HUES6 (cell line): ENCODE measurements around the gene KCNAB1.

Source experiments
- H3K27ac ChIP-seq: 2 replicates; pipeline ENCODE4 v1.7.0; 2013; ENCODE audit warnings: low read depth, mild to moderate bottlenecking, low read length, inconsistent platforms
- H3K27me3 ChIP-seq: 2 replicates; pipeline ENCODE4 v1.6.1; 2013; ENCODE audit warnings: low read length; ENCODE audit not compliant: control insufficient read depth, insufficient read depth
- H3K36me3 ChIP-seq: 2 replicates; pipeline ENCODE4 v1.6.1; 2013; ENCODE audit warnings: low read length; ENCODE audit not compliant: control insufficient read depth, insufficient read depth
- H3K4me1 ChIP-seq: 2 replicates; pipeline ENCODE4 v1.6.1; 2013; ENCODE audit warnings: low read length; ENCODE audit not compliant: control insufficient read depth, insufficient read depth
- H3K4me3 ChIP-seq: 2 replicates; pipeline ENCODE4 v1.5.1; 2013; ENCODE audit warnings: low read depth, low read length
- H3K9ac ChIP-seq: one replicate; pipeline ENCODE4 v1.6.1; 2013; ENCODE audit warnings: mild to moderate bottlenecking, low read length
- H3K9me3 ChIP-seq: 2 replicates; pipeline ENCODE4 v1.6.1; 2013; ENCODE audit warnings: low read depth, low read length; ENCODE audit not compliant: control insufficient read depth, insufficient read depth

The KCNAB1 gene

DNA sequence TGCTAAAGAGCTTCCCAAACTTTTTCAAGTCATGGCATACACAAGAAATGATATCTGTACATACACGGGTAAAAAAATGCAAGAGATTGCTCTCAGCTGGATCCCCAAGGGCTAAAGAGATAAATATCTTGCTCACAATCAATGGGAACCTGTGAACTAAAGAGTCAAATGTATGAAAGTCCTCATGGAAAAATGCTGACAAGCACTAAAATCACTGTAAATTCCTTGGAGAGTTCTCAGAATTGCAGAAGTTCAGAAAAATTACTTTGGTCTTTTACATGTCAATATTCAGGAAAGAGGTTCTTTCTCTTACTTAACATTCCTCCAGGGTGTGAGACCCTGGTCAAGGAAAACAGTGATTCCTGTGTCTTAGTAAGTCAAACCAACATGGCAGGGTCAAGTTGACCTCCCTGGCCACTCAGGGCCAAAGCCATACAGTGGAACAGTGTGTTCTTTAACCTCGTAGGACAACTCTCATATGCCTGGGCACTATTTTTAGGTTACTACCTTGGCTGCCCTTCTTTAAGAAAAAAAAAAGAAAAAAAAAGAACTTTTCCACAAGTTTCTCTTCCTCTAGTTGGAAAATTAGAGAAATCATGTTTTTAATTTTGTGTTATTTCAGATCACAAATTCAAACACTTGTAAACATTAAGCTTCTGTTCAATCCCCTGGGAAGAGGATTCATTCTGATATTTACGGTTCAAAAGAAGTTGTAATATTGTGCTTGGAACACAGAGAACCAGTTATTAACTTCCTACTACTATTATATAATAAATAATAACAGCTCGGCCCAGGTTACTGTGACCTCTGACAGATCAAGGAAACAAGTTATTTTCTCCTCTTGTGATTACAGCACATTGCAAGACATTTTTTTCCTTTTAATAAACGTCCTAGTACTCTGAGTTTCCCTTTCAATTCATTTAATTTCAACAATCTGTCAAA, 422.0 kb downstream of the KCNAB1 start:
- H3K9me3 ChIP-seq, result no peaks in the 10 kb centered on the region
- H3K36me3 ChIP-seq, result peaks cover 79% of the 10 kb centered on the region
- no peak overlapping the region for H3K9ac ChIP-seq
- no peak overlapping the region for H3K27ac ChIP-seq
- no peak overlapping the region for H3K4me3 ChIP-seq
- no peaks in the 10 kb centered on the region for H3K27me3 ChIP-seq
- no peaks in the 10 kb centered on the region for H3K4me1 ChIP-seq

DNA sequence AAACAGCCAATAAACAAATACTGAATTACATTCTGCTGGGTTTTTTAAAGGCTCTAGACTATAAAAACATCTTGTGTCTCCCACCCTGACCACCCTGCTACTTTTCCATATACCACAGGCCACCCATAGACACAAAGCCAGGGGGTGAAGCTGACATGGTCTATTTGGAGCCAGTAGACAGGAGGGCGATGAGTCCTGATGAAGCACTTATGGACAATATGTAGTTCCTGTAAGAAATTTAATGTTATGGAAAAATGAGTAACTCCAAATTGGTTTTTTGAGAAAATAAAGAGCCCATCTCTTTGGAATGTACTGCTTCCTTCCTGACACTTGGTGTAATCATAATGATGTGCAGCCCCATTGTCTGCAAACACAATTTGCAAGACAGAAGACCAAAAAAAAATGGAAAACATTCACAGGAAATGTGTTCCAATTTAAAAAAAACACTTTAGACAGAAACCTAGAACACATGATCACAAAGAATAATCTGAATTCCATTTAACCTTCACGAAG, 422.7 kb downstream of the KCNAB1 start:
- no peak overlapping the region for H3K9ac ChIP-seq
- no peaks in the 10 kb centered on the region for H3K27me3 ChIP-seq
- no peaks in the 10 kb centered on the region for H3K9me3 ChIP-seq
- H3K27ac ChIP-seq, result no peak overlapping the region
- no peaks in the 10 kb centered on the region for H3K4me1 ChIP-seq
- H3K36me3 ChIP-seq, result peaks cover 84% of the 10 kb centered on the region
- no peak overlapping the region for H3K4me3 ChIP-seq

DNA sequence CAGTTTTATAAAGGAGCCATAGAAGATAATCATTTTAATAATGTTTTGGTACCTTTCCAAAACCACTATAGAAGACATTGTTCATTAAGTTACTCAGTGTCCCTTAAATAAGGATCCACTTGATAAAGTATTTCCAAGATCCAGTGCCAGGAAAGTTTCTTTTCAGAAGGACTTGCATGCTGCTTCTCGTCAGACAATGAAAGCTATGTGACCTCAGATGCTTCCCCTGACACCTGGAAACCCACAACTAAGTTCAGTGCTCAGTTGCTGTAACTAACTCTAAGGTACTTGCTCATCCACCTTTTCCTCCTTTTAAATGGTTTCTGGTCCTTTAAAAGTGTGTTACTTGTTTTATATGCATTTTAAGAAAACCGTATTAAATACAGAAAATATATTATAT, 427.3 kb downstream of the KCNAB1 start:
- Histone ChIP-seq H3K9me3 (no peaks in the 10 kb centered on the region), H3K36me3 (peaks cover 99% of the 10 kb centered on the region), H3K27ac (no peak overlapping the region), H3K27me3 (no peaks in the 10 kb centered on the region), H3K9ac (no peak overlapping the region), H3K4me1 (0 out of 2 replicates have a peak, but pooled peaks cover under 1% of the 10 kb centered on the region), H3K4me3 (no peak overlapping the region)

DNA sequence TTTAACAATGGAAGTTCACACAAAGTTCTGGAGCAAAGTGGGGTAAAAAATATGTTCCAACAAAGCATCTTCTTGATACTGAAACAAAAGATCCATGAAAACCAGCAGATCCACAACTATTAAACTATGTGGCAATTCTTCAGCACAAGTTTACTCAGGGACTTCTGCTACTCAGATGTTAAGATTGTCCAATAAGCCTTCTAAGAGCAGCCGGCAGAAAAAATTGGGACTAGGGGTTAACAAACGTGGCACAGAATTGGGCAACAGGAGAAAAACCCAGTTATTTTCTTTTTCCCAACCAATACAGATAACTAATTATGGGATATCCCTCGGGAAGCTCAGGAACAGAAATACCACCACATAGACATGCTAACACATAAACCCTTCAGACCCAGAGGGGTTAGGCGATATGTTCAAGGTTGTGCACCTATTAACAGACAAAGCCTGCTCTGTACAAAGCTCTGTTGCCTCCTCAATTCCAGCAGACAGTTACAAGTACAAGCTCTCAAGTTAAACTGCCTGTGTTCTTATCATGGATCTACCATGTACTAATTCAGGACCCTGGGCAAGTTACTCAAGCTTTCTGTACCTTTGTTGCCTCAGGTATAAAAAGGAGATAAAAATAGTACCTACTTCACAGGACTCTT, 427.8 kb downstream of the KCNAB1 start:
- Histone ChIP-seq H3K4me1 (peaks cover 5% of the 10 kb centered on the region; the same call in 1 of the 2 replicates), H3K9me3 (no peaks in the 10 kb centered on the region), H3K27ac (no peak overlapping the region), H3K27me3 (no peaks in the 10 kb centered on the region), H3K36me3 (peaks cover 99% of the 10 kb centered on the region), H3K9ac (no peak overlapping the region), H3K4me3 (no peak overlapping the region)

GRCh38 chr3:156548902-156549301, 428.5 kb downstream of the KCNAB1 start:
- peaks cover 12% of the 10 kb centered on the region for H3K4me1 ChIP-seq
- H3K27me3 ChIP-seq, result no peaks in the 10 kb centered on the region
- H3K9me3 ChIP-seq, result no peaks in the 10 kb centered on the region
- no peak overlapping the region for H3K27ac ChIP-seq
- peaks cover 96% of the 10 kb centered on the region for H3K36me3 ChIP-seq
- no peak overlapping the region for H3K4me3 ChIP-seq
- H3K9ac ChIP-seq, result no peak overlapping the region

DNA sequence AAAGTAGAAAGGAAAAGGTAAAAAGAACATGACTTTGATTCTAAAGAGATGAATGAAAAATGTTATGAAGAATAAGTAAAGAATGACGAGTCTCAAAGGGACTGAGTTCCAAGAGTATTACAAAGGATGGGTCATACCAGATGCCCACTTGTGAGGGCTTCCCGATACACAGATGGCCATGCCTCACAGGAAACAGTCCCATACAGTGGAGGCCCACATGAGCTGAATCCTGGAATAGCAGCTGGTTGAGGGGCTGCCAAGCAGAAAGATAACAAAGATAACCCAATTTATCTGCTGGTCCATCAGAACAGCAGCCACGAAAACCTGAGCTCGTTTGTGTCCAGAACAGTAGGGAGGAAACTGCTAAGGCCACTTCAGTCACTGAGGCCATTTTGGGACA, 430.9 kb downstream of the KCNAB1 start:
- no peaks in the 10 kb centered on the region for H3K9me3 ChIP-seq
- no peak overlapping the region for H3K27ac ChIP-seq
- peaks cover 73% of the 10 kb centered on the region for H3K36me3 ChIP-seq
- no peaks in the 10 kb centered on the region for H3K27me3 ChIP-seq
- H3K9ac ChIP-seq, result no peak overlapping the region
- H3K4me3 ChIP-seq, result no peak overlapping the region
- peaks cover 12% of the 10 kb centered on the region for H3K4me1 ChIP-seq

DNA sequence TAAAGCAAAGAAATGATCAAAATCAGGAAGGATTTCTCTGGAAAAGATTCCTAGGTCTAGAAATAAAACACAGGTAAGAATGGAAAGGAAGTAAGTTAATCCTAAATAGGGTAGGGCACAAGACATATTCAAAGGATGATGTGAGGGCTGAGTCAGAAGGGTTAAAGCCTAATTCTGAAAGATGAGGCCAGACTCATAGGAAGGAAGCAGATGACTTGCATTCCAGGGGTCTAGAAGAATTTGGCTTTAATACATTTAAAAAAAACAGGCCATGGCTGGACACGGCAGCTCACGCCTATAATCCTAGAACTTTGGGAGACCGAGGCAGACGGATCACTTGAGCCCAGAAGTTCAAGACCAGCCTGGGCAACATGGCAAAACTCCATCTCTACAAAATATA, 431.4 kb downstream of the KCNAB1 start:
- Histone ChIP-seq H3K4me3 (no peak overlapping the region), H3K9me3 (no peaks in the 10 kb centered on the region), H3K4me1 (peaks cover 12% of the 10 kb centered on the region), H3K27me3 (no peaks in the 10 kb centered on the region), H3K36me3 (peaks cover 68% of the 10 kb centered on the region), H3K9ac (no peak overlapping the region), H3K27ac (no peak overlapping the region)

DNA sequence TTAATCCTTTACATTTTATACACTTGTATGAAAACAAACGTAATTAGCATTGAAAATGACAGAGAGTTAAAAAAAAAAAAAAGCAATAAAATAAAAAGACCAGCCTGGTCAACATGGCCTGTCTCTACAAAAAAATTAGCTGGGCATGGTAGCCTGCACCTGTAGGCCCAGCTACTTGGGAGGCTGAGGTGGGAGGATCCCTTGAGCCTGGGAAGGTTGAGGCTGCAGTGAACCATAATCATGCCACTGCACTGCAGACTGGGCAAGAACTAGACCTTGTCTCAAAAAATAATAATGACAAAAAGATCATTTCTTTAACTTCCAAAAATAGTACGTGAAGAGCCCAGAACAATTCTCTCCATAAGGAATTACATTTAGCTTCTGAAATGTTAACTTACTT, 432.6 kb downstream of the KCNAB1 start:
- Histone ChIP-seq H3K9ac (peak overlapping the region; percentile 15), H3K36me3 (peaks cover 56% of the 10 kb centered on the region), H3K9me3 (no peaks in the 10 kb centered on the region), H3K27me3 (no peaks in the 10 kb centered on the region), H3K4me1 (peaks cover 12% of the 10 kb centered on the region), H3K27ac (no peak overlapping the region), H3K4me3 (peak overlapping the region; percentile 98)

- Histone ChIP-seq H3K27me3 (no peaks in the 10 kb centered on the region), H3K36me3 (peaks cover 47% of the 10 kb centered on the region), H3K4me3 (peak overlapping the region; percentile 98), H3K9ac (peak overlapping the region; percentile 98), H3K27ac (peak overlapping the region; percentile 85; the same call in 1 of the 2 replicates), H3K9me3 (no peaks in the 10 kb centered on the region), H3K4me1 (peaks cover 12% of the 10 kb centered on the region)
Measured at GRCh38 chr3:156553705-156554356, 433.5 kb downstream of the KCNAB1 start.

GRCh38 chr3:156554515-156554841, 434.1 kb downstream of the KCNAB1 start:
- Histone ChIP-seq H3K9me3 (no peaks in the 10 kb centered on the region), H3K27ac (peak overlapping the region; percentile 85), H3K27me3 (no peaks in the 10 kb centered on the region), H3K36me3 (peaks cover 41% of the 10 kb centered on the region), H3K4me3 (peak overlapping the region; percentile 98), H3K9ac (peak overlapping the region; percentile 98), H3K4me1 (peaks cover 12% of the 10 kb centered on the region)
